ENCODE results near the gene CTNNA3.
"Not testable (repeated sequence)": the region's sequence is repeated elsewhere in the genome, so short reads cannot be mapped to it uniquely, and the experiment has no call there.

Gene CTNNA3

DNA sequence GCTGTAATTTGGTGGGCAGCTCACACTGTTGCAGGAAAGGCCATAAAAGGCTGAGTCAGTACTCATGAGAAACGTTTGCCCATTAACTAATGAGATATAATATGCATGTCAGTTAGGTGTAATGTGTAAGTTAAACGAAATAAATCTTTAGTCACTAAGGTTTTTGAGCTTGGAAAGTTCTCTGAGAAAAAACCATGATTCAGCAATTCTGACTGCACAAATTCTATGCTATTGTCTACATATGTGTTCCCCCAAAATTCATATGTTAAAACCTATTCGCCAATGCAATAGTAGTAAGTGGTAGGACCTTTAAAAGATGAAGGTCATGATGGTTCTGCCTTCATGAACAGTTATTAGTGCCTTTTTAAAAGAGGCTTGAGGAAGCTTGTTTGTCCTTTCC, 1329.8 kb downstream of the CTNNA3 start:
- no peak for DNase-seq (ENCODE audit: low spot score)

GRCh38 chr10:66365686-66366085, 1330.3 kb downstream of the CTNNA3 start:
- no peak for DNase-seq (ENCODE audit: low spot score)

- DNase-seq (ENCODE audit: low spot score), result no peak
Measured at GRCh38 chr10:66362522-66362921, 1333.5 kb downstream of the CTNNA3 start.

DNA sequence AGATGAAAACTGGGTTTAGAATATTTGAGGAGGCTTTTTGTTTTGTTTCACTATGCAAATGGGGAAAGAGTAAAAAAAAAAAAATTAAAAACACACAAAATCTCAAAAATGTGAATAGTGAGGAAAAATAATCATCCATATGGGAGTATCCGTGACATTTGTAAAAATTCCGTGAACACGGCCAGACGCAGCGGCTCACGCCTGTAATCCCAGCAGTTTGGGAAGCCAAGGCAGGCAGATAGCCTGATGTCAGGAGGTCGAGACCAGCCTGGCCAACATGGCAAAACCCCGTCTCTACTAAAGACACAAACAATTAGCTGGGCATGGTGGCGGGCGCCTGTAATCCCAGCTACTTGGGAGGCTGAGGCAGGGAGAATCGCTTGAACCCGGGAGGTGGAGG, 1342.2 kb downstream of the CTNNA3 start:
- not testable (repeated sequence) for DNase-seq (ENCODE audit: low spot score)

- DNase-seq (ENCODE audit: low spot score), result no peak
Measured at GRCh38 chr10:66353422-66353821, 1342.6 kb downstream of the CTNNA3 start.

- DNase-seq (ENCODE audit: low spot score), result no peak
Measured at GRCh38 chr10:66350622-66351399, 1345.2 kb downstream of the CTNNA3 start.

DNA sequence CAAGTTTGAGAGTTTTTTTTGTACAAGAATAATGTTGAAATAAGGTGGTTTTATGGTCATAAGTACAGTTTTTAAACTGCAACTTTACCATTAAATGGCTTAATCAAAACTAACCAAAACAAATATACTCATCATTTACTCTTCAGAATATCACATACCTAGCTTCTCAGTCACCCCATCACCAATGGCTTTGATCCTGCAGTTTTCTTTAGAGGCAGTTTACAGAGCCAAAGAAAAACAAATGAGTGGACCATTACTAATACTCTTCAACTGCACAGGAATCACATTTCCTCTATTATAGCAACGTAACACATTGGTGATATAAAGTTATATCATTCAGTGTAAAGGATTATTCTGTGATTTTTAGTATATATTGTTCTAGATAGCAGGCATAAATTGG, 1346.3 kb downstream of the CTNNA3 start:
- DNase-seq (ENCODE audit: low spot score), result no peak

DNA sequence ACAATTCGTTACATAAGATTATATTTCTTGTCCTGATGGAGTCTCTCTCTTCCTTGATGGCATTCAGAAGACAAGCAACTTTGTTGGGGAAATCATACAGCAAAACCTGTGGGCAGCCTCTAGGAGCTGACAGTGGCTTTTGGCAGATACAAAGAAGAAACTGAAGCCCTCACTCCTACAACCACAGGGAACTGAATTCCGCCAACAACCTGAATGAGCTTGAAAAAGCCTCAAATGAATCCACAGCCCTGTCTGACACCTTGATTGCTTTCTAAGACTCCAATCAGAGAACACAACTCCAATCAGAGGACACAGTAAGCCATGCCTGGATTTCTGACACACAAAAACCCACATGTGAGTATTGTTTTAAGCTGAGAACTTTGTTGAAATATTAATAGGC, 1346.9 kb downstream of the CTNNA3 start:
- no peak for DNase-seq (ENCODE audit: low spot score)

DNA sequence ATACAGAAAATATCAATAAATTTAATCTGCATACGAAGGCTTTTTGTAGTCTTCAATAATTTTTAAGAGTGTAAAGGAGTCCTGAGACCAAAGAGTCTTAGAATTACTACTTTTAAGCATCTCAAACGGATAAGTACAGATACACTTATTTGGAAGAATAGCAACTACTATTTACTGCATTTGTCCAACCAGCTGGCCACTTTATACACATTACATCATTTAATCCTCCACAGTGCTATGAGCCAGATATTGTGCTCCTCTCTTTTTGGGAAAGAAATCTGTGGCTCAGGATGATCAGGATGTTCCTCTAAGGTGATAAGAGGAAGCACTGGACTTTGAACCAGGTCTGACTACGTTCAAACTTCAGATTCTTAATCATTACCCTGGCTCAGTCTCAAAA, 1358.8 kb downstream of the CTNNA3 start:
- no peak for DNase-seq (ENCODE audit: low spot score)

DNA sequence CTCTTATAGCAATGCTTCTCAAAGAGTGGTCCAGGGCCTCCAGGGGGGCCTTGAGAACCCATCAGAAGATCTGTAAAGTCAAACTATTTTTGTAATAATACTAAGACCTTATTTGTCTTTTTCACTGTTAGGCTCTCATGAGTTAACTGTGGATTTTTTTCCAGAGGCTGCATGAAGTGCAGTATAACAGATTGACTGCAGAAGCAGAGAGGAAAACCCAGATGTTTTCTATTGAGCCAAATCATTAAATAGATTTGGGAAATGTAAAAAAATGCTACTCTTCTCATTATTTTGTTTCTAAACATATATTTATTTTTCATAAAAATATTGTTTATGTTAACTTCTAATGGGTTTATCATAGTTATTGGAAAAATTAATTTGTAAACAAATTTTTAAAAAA, 1359.2 kb downstream of the CTNNA3 start:
- DNase-seq (ENCODE audit: low spot score), result no peak

GRCh38 chr10:66335753-66336152, 1360.2 kb downstream of the CTNNA3 start:
- DNase-seq (ENCODE audit: low spot score), result not testable (repeated sequence)

GRCh38 chr10:66329147-66329546, 1366.8 kb downstream of the CTNNA3 start:
- no peak for DNase-seq (ENCODE audit: low spot score)

DNA sequence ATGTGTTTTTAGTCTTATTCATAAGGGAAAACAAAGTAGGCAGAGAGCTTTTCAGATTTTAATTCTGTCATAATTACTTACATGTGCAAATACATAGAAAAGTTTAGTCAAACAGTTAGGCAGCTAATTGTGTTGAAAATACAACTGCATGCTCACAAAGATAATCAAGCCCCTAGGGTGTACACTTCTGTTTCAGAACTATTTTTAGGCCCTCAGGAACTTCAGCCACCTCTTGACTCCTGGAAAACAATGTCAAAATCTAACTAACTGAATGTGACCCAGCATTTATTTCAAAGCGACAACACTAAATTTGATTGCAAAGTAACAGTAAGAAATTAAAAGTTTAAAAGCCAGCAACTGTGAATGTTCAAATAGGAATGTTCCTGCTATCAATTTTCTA, 1369.1 kb downstream of the CTNNA3 start:
- no peak for DNase-seq (ENCODE audit: low spot score)

GRCh38 chr10:66322777-66323176, 1373.2 kb downstream of the CTNNA3 start:
- DNase-seq (ENCODE audit: low spot score), result no peak

GRCh38 chr10:66321723-66322665, 1374.0 kb downstream of the CTNNA3 start:
- DNase-seq (ENCODE audit: low spot score), result peak; percentile 19

GRCh38 chr10:66318761-66319160, 1377.2 kb downstream of the CTNNA3 start:
- no peak for DNase-seq (ENCODE audit: low spot score)

DNA sequence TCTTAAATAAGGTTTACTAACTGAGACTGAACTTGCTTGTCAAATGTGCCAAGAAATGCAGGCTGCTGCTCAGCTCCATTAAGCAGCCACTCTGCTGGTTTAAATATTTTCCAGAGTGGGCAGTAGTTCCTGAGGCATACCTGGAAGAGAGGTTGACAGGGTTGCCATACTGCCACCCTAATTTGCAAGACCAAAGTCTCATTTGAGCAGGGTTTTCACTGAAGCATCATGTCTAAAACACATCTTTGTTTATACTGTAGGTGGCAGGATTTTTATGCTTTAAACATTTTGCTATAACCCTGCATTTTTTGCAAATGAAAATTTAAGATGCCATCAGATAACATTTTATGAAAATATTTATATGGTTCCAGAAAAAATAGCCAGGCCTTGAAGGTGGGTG, 1388.2 kb downstream of the CTNNA3 start:
- peak; percentile 20 for DNase-seq (ENCODE audit: low spot score)

- DNase-seq (ENCODE audit: low spot score), result no peak
Measured at GRCh38 chr10:66301078-66301477, 1394.9 kb downstream of the CTNNA3 start.

- no peak for DNase-seq (ENCODE audit: low spot score)
Measured at GRCh38 chr10:66295602-66296001, 1400.4 kb downstream of the CTNNA3 start.

DNA sequence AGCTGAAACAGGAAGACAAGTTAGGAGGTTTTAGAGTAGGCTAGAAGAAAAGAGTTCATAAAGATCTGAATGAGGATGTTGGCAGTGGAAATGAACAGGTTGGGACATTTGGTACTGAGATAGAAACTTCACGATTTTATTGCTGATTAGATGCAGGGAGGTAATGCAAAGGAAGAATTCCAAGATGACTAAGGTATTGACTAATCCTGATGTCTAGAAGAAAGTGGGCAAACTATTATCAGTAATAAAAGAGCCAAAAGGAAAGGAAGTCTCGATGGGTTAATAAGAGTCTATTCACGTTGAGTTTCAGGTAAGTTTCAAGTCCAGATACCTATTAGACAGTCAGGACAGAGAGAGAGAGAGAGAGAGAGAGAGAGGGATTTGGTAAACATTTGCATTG, 1401.5 kb downstream of the CTNNA3 start:
- no peak for DNase-seq (ENCODE audit: low spot score)

DNA sequence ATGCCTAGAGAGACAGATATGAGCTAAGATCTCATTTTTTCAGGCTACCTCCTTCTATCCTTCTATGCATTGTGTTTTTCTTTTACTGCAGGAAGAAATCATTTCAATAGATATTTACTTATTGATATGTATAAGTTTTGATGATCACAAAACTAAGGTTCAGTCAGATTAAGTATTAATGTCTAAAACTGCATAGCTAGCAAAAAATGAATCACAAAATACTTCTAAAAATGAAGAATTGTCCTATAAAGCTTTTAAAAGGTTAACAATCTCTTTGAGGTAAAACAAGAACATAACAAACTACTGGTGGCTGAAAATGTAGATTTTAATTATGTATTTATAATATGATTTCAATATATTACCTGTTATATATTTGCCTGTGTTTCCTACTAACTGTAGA, 1403.1 kb downstream of the CTNNA3 start:
- DNase-seq (ENCODE audit: low spot score), result no peak

DNA sequence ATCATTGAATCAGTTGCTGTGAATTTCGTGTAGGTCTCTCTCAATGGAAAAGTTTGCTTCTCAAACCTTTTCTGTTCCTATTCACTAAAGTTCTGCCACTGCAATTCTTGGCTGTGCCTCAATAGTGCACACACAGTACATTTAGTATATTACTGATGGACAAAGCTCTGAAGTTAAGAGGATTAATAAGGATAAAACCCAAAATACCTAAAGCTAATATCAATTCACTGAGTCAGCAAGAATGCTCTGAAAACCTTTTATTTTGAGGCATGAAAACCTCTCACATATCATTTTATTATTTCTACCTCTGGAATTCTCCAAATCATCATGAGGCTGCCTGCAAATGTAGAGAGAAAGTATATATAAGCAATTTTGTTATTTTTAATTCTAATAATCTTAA, 1403.5 kb downstream of the CTNNA3 start:
- DNase-seq (ENCODE audit: low spot score), result no peak

GRCh38 chr10:66291133-66291532, 1404.9 kb downstream of the CTNNA3 start:
- no peak for DNase-seq (ENCODE audit: low spot score)

Measured in cerebellar cortex (tissue), 1 donor.